Astrocyte (in vitro differentiated cells and primary cell): ENCODE data around the gene GLP1R. TPM values are rescaled to one million over a fixed set of nuclear protein-coding genes. Genes with fewer than 3 reads are reported as not detected.

Experiments
- DNase-seq: peaks from one replicate; pipeline ENCODE4 v3.0.0-alpha.2; 2010; ENCODE audit warnings: low read depth
- FAIRE-seq: peaks from 2 replicates; lab custom pipeline; 2011; peaks lifted over from hg19 to GRCh38; lab: Jason Lieb, UNC
- H2AFZ ChIP-seq: 2 replicates; pipeline ENCODE4 v1.6.0; 2012; ENCODE audit warnings: low read depth, low read length, inconsistent platforms
- H3K27ac ChIP-seq: 2 replicates; pipeline ENCODE4 v1.5.1; 2011; ENCODE audit warnings: low read depth, low read length, inconsistent platforms
- H3K27me3 ChIP-seq: 2 replicates; pipeline ENCODE4 v1.6.0; 2011; ENCODE audit warnings: low read length, inconsistent platforms; ENCODE audit not compliant: insufficient read depth
- H3K36me3 ChIP-seq: 2 replicates; pipeline ENCODE4 v1.5.1; 2011; ENCODE audit warnings: low read length, inconsistent platforms; ENCODE audit not compliant: insufficient read depth
- H3K4me1 ChIP-seq: 2 replicates; pipeline ENCODE4 v1.5.1; 2011; ENCODE audit warnings: low read length, inconsistent platforms; ENCODE audit not compliant: insufficient read depth
- H3K4me2 ChIP-seq: 2 replicates; pipeline ENCODE4 v1.6.0; 2012; ENCODE audit warnings: low read length, inconsistent platforms
- H3K4me3 ChIP-seq: 2 replicates; pipeline ENCODE4 v1.5.1; 2011; ENCODE audit warnings: low read depth, mild to moderate bottlenecking, low read length, inconsistent platforms; ENCODE audit not compliant: insufficient read depth
- H3K79me2 ChIP-seq: 2 replicates; pipeline ENCODE4 v1.6.0; 2012; ENCODE audit warnings: mild to moderate bottlenecking, low read length, inconsistent platforms; ENCODE audit not compliant: insufficient read depth
- H3K9ac ChIP-seq: 2 replicates; pipeline ENCODE4 v1.6.0; 2012; ENCODE audit warnings: mild to moderate bottlenecking, low read length, inconsistent platforms
- H3K9me3 ChIP-seq: 2 replicates; pipeline ENCODE4 v1.5.1; 2012; ENCODE audit warnings: low read depth, mild to moderate bottlenecking, low read length, inconsistent platforms; ENCODE audit not compliant: insufficient read depth
- H4K20me1 ChIP-seq: 2 replicates; pipeline ENCODE4 v1.6.0; 2012; ENCODE audit warnings: low read length, inconsistent platforms; ENCODE audit not compliant: insufficient read depth
- H3K27ac Mint-ChIP-seq: one replicate; pipeline ENCODE4 v1.8.0; 2021; ENCODE audit warnings: mild to moderate bottlenecking, mixed read lengths; ENCODE audit not compliant: unreplicated experiment
- H3K27me3 Mint-ChIP-seq: one replicate; pipeline ENCODE4 v1.8.0; 2021; ENCODE audit warnings: low read depth, mixed read lengths; ENCODE audit not compliant: unreplicated experiment
- H3K36me3 Mint-ChIP-seq: one replicate; pipeline ENCODE4 v1.8.0; 2021; ENCODE audit warnings: low read depth, mixed read lengths; ENCODE audit not compliant: unreplicated experiment
- H3K4me1 Mint-ChIP-seq: one replicate; pipeline ENCODE4 v1.8.0; 2021; ENCODE audit warnings: low read depth, mixed read lengths; ENCODE audit not compliant: unreplicated experiment
- H3K4me3 Mint-ChIP-seq: one replicate; pipeline ENCODE4 v1.8.0; 2021; ENCODE audit warnings: mild to moderate bottlenecking, moderate library complexity, mixed read lengths; ENCODE audit not compliant: unreplicated experiment
- H3K9me3 Mint-ChIP-seq: one replicate; pipeline ENCODE4 v1.8.0; 2021; ENCODE audit warnings: mild to moderate bottlenecking, mixed read lengths; ENCODE audit not compliant: unreplicated experiment
- CTCF ChIP-seq: IDR thresholded peaks from 2 replicates; pipeline ENCODE4 v1.5.1; 2011; ENCODE audit warnings: low read depth, mild to moderate bottlenecking, inconsistent platforms, low read length, moderate library complexity; ENCODE audit not compliant: insufficient read depth
- EZH2 ChIP-seq: IDR thresholded peaks from 2 replicates; pipeline ENCODE4 v1.6.1; 2012; ENCODE audit warnings: mild to moderate bottlenecking, low read length, inconsistent platforms; ENCODE audit not compliant: insufficient read depth
- total RNA-seq: library from RNA; stranded (reverse); gene quantifications from 2 replicates; pipeline ENCODE4 v1.2.1, GENCODE V29; 2021

Gene GLP1R
- total RNA-seq, 1 donor from 2014 or later: not detected

DNA sequence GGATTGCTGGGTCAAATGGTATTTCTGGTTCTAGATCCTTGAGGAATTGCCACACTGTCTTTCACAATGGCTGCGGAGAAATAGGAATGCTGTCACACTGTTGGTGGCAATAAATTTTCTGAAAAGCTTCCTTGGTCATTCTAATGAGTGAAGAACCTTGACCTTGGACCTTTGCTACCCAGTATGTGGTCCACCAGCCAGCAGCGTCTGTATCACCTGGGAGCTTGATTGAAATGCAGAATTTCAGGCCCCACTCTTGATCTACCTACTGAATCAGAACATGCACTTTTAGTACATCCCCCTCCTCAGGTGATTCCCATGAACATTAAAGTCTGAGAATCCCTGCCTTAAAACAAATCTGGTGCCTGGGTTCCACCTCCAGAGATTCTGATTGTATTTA lies 27.5 kb upstream of the GLP1R start:
- H3K9me3 Mint-ChIP-seq: no peaks in the 10 kb centered on the region
- no peak for DNase-seq
- no peak for TF ChIP-seq CTCF
- TF ChIP-seq EZH2: no peak
- H3K4me3 ChIP-seq: no peak overlapping the region
- H3K27ac ChIP-seq: no peak overlapping the region
- no peak overlapping the region for H2AFZ ChIP-seq
- no peaks in the 10 kb centered on the region for H3K9me3 ChIP-seq
- no peak overlapping the region for H3K4me2 ChIP-seq
- no peak overlapping the region for H3K27ac Mint-ChIP-seq
- no peaks in the 10 kb centered on the region for H3K79me2 ChIP-seq
- H3K4me1 ChIP-seq: no peaks in the 10 kb centered on the region
- no peak for FAIRE-seq
- no peaks in the 10 kb centered on the region for H3K36me3 Mint-ChIP-seq
- no peaks in the 10 kb centered on the region for H4K20me1 ChIP-seq
- H3K27me3 Mint-ChIP-seq: peaks cover 6% of the 10 kb centered on the region
- no peaks in the 10 kb centered on the region for H3K27me3 ChIP-seq
- H3K36me3 ChIP-seq: no peaks in the 10 kb centered on the region
- H3K9ac ChIP-seq: no peak overlapping the region
- H3K4me3 Mint-ChIP-seq: no peak overlapping the region
- no peaks in the 10 kb centered on the region for H3K4me1 Mint-ChIP-seq

GRCh38 chr6:39021779-39022178 lies 26.8 kb upstream of the GLP1R start:
- no peaks in the 10 kb centered on the region for H3K9me3 Mint-ChIP-seq
- Histone ChIP-seq H3K9me3 (no peaks in the 10 kb centered on the region), H3K9ac (no peak overlapping the region), H4K20me1 (no peaks in the 10 kb centered on the region), H3K79me2 (no peaks in the 10 kb centered on the region), H3K36me3 (no peaks in the 10 kb centered on the region), H3K27me3 (no peaks in the 10 kb centered on the region), H3K27ac (no peak overlapping the region), H3K4me3 (no peak overlapping the region), H3K4me1 (no peaks in the 10 kb centered on the region), H2AFZ (no peak overlapping the region), H3K4me2 (no peak overlapping the region)
- no peaks in the 10 kb centered on the region for H3K4me1 Mint-ChIP-seq
- TF ChIP-seq EZH2 (no peak), CTCF (no peak)
- FAIRE-seq: no peak
- no peak for DNase-seq
- H3K27me3 Mint-ChIP-seq: peaks cover 11% of the 10 kb centered on the region
- H3K36me3 Mint-ChIP-seq: no peaks in the 10 kb centered on the region
- no peak overlapping the region for H3K4me3 Mint-ChIP-seq
- no peak overlapping the region for H3K27ac Mint-ChIP-seq

- TF ChIP-seq CTCF: no peak
- no peak for TF ChIP-seq EZH2
- Histone ChIP-seq H3K9me3 (no peaks in the 10 kb centered on the region), H3K27me3 (no peaks in the 10 kb centered on the region), H3K4me1 (no peaks in the 10 kb centered on the region), H3K4me2 (no peak overlapping the region), H2AFZ (no peak overlapping the region), H3K27ac (no peak overlapping the region), H3K4me3 (no peak overlapping the region), H3K79me2 (no peaks in the 10 kb centered on the region), H3K36me3 (no peaks in the 10 kb centered on the region), H4K20me1 (no peaks in the 10 kb centered on the region), H3K9ac (no peak overlapping the region)
- FAIRE-seq: no peak
- peaks cover 32% of the 10 kb centered on the region for H3K27me3 Mint-ChIP-seq
- no peak overlapping the region for H3K27ac Mint-ChIP-seq
- no peak overlapping the region for H3K4me3 Mint-ChIP-seq
- no peaks in the 10 kb centered on the region for H3K9me3 Mint-ChIP-seq
- DNase-seq: no peak
- no peaks in the 10 kb centered on the region for H3K4me1 Mint-ChIP-seq
- no peaks in the 10 kb centered on the region for H3K36me3 Mint-ChIP-seq
These were observed 22.4 kb upstream of the GLP1R start for GRCh38 chr6:39026175-39026574.
